Cardiac fibroblast (primary cell): Measurements from ENCODE around the gene GSDMA.

ENCODE experiments used
- DNase-seq, 2 donors: peaks; one replicate each; pipeline versions ENCODE4 v3.0.0 to v3.0.0-alpha.2; 2010; ENCODE audit warnings: low read depth in 2 of 2
- H3K4me3 ChIP-seq, 2 donors: replicated peaks in 1 of 2; 1 replicate in 1 of 2; 2 replicates in 1 of 2; pipeline ENCODE4 v1.5.1; 2011; ENCODE audit warnings: low read depth in 2 of 2, low read length in 2 of 2, mild to moderate bottlenecking in 2 of 2, moderate library complexity in 1 of 2
- TF ChIP-seq, protein P1 (sequence below): IDR thresholded peaks from one replicate; pipeline ENCODE4 v1.5.1; 2011; ENCODE audit warnings: low read depth, mild to moderate bottlenecking, low read length, inconsistent platforms

Gene GSDMA

DNA sequence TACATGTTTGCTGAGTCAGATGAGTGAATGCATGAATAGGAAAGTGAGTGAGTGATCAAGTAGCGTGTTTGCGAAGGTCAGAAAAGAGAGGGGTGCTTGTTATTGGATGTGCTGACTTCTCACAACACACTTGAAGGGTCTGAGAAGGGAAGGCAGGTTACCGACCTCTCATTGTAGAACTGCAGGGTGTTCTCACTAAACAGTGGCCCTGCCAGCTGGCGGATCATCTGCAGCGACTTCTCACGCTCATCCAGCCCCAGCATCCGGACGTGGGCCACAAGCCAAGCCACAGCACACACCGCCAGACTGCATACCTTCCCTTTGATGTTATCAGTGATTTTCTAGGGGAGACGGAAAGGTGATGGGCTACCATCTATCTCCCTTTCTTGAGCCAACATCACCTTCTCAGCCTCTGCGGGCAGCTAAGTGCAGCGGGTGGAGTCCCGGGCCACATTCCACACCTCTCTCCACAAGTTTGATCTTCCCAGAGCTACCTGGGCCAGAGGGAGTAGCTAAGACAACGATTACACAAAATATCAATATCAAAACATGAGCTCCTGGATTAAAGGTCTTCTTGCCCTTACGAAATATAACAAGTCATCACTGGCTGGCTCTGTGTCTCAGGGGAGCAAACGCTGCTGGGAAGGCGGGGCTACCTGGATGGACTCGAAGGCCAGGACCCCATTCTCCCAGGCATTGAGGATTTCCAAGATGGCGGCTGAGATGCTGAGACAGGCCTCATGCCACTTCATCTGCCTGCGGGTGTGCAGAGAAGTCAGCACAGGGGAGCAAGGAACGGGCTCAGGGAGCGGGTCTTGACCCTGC, 63.4 kb downstream of the GSDMA start:
- TF ChIP-seq, protein P1, sequence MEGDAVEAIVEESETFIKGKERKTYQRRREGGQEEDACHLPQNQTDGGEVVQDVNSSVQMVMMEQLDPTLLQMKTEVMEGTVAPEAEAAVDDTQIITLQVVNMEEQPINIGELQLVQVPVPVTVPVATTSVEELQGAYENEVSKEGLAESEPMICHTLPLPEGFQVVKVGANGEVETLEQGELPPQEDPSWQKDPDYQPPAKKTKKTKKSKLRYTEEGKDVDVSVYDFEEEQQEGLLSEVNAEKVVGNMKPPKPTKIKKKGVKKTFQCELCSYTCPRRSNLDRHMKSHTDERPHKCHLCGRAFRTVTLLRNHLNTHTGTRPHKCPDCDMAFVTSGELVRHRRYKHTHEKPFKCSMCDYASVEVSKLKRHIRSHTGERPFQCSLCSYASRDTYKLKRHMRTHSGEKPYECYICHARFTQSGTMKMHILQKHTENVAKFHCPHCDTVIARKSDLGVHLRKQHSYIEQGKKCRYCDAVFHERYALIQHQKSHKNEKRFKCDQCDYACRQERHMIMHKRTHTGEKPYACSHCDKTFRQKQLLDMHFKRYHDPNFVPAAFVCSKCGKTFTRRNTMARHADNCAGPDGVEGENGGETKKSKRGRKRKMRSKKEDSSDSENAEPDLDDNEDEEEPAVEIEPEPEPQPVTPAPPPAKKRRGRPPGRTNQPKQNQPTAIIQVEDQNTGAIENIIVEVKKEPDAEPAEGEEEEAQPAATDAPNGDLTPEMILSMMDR: no peak
- DNase-seq: peak in 1 of 2 donors; percentile 61
- H3K4me3 ChIP-seq: no peak overlapping the region

DNA sequence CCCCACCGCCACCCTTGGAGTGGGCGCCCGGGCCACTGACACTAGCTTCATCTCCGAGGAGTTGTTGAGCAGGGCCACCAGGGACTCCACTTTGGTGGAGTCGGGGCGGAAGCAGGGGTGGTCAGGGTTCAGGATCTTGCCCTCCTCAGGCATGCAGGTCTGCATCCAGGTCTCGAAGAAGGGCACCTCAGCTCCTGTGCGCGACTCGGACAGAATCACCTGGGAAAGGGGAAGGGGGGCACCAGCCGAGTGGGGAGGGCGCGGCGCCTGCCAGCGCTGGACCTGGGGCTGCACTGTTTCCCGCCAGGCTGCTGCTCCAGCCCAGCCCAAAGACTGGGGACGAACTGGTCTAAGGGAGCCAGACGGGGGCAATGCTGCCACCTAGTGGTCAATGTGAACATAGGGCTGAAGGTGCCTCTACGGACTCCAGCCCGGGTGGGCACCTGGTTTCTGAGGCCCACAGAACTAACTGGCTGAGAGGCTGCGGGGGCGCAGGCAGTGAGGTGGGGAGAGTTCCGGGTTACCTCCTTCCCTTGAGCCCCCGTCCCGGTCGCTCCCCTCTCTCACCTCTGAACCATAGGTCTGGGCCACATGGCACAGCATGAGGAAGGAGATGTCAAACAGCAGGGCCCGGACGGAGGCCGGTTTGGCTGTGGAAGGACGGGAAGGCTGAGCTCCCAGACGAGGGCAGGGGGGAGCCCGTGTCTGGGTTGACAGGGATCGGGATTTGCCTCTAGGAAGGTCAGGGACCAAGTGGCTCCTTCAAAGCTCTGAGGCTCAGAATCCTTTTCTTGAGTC, 64.2 kb downstream of the GSDMA start:
- H3K4me3 ChIP-seq: no peak overlapping the region
- DNase-seq: peak; percentile 86 to 89
- TF ChIP-seq, protein P1: peak; percentile 89
